ENCODE data around the gene BAG2.

Gene BAG2

GRCh38 chr6:57221936-57222742, 50.0 kb downstream of the BAG2 start, which contains the start of gene RAB23:
TSS of gene RAB23 (minus strand) at chr6:57222307. CDS start at chr6:57210380, 11,927 bp downstream.
- DNase-seq (ENCODE audit: low spot score), result peak; percentile 95

GRCh38 chr6:57222743-57223077, 50.6 kb downstream of the BAG2 start:
- no peak for DNase-seq (ENCODE audit: low spot score)

DNA sequence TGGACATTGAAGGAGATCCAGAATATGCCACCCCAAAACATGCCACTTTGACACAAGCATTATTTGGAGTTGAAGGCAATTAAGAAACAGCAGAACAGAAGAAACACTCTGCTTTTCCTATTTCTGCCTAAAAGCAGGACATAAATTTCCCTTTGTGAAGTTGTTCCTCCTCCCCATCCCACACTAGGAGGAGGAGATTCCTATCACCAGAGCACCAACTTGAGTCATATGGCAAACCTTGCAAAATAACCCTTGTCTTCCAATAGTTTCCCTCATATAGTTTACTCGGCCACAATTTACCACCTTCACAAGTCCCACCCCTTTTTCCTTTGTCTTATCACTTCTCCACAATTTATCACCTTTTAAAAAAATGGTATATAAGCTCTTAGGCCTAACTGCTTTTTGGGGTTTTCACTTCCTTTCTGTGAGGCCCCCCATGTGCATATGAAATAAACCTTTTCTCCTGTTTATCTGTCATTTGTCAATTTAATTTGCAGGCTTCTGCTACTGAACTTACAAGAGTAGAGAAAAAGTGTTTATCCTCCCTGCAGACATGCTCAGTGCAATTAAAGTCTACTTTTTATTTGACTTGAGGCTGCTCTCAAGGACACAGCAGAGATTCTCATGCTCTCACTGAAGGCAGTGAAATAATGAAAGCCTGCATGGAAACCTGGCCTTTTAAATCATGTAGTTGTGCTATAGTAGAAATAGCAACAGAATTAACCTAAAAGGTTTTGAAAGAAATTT, 52.8 kb downstream of the BAG2 start:
- DNase-seq (ENCODE audit: low spot score), result peak; percentile 41

GRCh38 chr6:57226221-57226620, 54.1 kb downstream of the BAG2 start:
- no peak for DNase-seq (ENCODE audit: low spot score)
